Panc1 (cell line): Measurements from ENCODE around the gene CRYGN. TPM values are rescaled to one million over a fixed set of nuclear protein-coding genes. Genes with fewer than 3 reads are reported as not detected.

ENCODE experiments used
- ATAC-seq: fragments of 200-7000 bp; cut with Tn5 transposase; 2 replicates; pipeline ENCODE4 v1.9.1; 2020; ENCODE audit warnings: mild to moderate bottlenecking, moderate library complexity
- BruUV-seq: library from RNA; stranded (reverse); fragments of 400-500 nt; replicated peaks from 2 replicates; lab custom pipeline; 2021; lab: Mats Ljungman, UMichigan
- CTCF ChIA-PET: fragments of 300-600 bp; sonication (Branson Sonifier 250); formaldehyde crosslinking; loops from one replicate; lab custom pipeline; 2022; ENCODE audit warnings: antibody characterized with exemption; lab: Charles Lee
- POLR2A ChIA-PET: fragments of 300-600 bp; sonication (Branson Sonifier 250); formaldehyde crosslinking; loops from one replicate; lab custom pipeline; 2022; ENCODE audit warnings: antibody characterized with exemption; lab: Charles Lee
- DNase-seq: peaks from one replicate; pipeline ENCODE4 v3.0.0-alpha.2; 2010; ENCODE audit warnings: low read depth, low spot score
- H3K27ac ChIP-seq: 2 replicates; pipeline ENCODE4 v1.5.1; 2011; ENCODE audit warnings: mild to moderate bottlenecking, low read length, inconsistent platforms
- H3K27me3 ChIP-seq: fragments of 200-500 bp; sonication (Bioruptor generic); 2 replicates; pipeline ENCODE4 v1.6.0; 2014; ENCODE audit warnings: low read length, inconsistent platforms; ENCODE audit not compliant: control insufficient read depth, insufficient read depth
- H3K36me3 ChIP-seq: fragments of 200-500 bp; sonication (Bioruptor generic); 2 replicates; pipeline ENCODE4 v1.5.1; 2014; ENCODE audit warnings: inconsistent platforms, mild to moderate bottlenecking, low read length, moderate library complexity; ENCODE audit not compliant: control insufficient read depth, insufficient read depth
- H3K4me1 ChIP-seq: 2 replicates; pipeline ENCODE4 v1.5.1; 2011; ENCODE audit warnings: inconsistent platforms, mild to moderate bottlenecking, low read length, moderate library complexity; ENCODE audit not compliant: control insufficient read depth, insufficient read depth
- H3K4me3 ChIP-seq, 2 experiments: 2 replicates each; pipeline ENCODE4 v1.5.1; 2011 to 2012; ENCODE audit warnings: low read depth in 2 of 2, low read length in 2 of 2, mild to moderate bottlenecking in 2 of 2, inconsistent platforms in 1 of 2, moderate library complexity in 1 of 2
- H3K9me3 ChIP-seq: fragments of 200-500 bp; sonication (Bioruptor generic); 2 replicates; pipeline ENCODE4 v1.5.1; 2014; ENCODE audit warnings: low read depth, mild to moderate bottlenecking, inconsistent platforms, low read length, moderate library complexity; ENCODE audit not compliant: control insufficient read depth, insufficient read depth
- CTCF ChIP-seq: fragments of 450-650 bp; IDR thresholded peaks from 2 replicates; pipeline ENCODE4 v1.5.1; 2017; ENCODE audit warnings: mild to moderate bottlenecking
- POLR2AphosphoS5 ChIP-seq: IDR thresholded peaks from 2 replicates; pipeline ENCODE4 v1.6.1; 2012; ENCODE audit warnings: mild to moderate bottlenecking, low read depth, low read length, moderate library complexity
- REST ChIP-seq, 2 experiments: IDR thresholded peaks; 2 replicates each; pipeline ENCODE4 v1.6.1; 2011 to 2012; ENCODE audit warnings: low read depth in 2 of 2, control low read depth in 1 of 2, low read length in 1 of 2, mild to moderate bottlenecking in 1 of 2, moderate library complexity in 1 of 2; ENCODE audit not compliant: insufficient read depth in 1 of 2
- SIN3A ChIP-seq: IDR thresholded peaks from 2 replicates; pipeline ENCODE4 v1.6.1; 2012; ENCODE audit warnings: low read depth, mild to moderate bottlenecking, low read length, moderate library complexity, borderline replicate concordance; ENCODE audit not compliant: insufficient read depth
- TCF7L2 ChIP-seq: IDR thresholded peaks from 2 replicates; pipeline ENCODE4 v1.6.1; 2011; ENCODE audit warnings: mild to moderate bottlenecking, low read depth, low read length, inconsistent platforms
- in situ Hi-C: cut with HindIII; loops from 2 replicates; pipeline ENCODE4 v1.10.0; 2016; ENCODE audit warnings: low sequenced_read_pairs, low pct_unique_long_range_greater_than_20kb
- intact Hi-C: fragments of 100-400 bp; cut with micrococcal nuclease; formaldehyde crosslinking; loops from one replicate; pipeline ENCODE4 v1.10.0; 2022; ENCODE audit not compliant: unreplicated experiment
- total RNA-seq: library from RNA; stranded (reverse); gene quantifications from one replicate; pipeline ENCODE4 v1.2.1, GENCODE V29; 2021; ENCODE audit not compliant: unreplicated experiment

CRYGN gene
- total RNA-seq, 1 experiment from 2014 or later: 0.74 TPM

GRCh38 chr7:151438864-151439601 lies 908 bp downstream of the CRYGN start:
- H3K36me3 ChIP-seq: no peaks in the 10 kb centered on the region
- no peaks in the 10 kb centered on the region for H3K9me3 ChIP-seq
- no peak overlapping the region; the same call in 1 of the 2 replicates for H3K27ac ChIP-seq
- peaks cover 9% of the 10 kb centered on the region for H3K4me1 ChIP-seq
- no peak for DNase-seq
- BruUV-seq: no TSS peak
- ChIA-PET CTCF (no interaction called here), POLR2A (interaction anchor here (0.6 kb wide), 1 partner anchor 66 kb away, joined by 3 read pairs; no protein-coding TSS in a partner anchor)
- in situ Hi-C loops (no loop called here), intact Hi-C loops (no loop called here)
- ATAC-seq: no peak
- H3K27me3 ChIP-seq: no peaks in the 10 kb centered on the region
- TF ChIP-seq SIN3A (no peak), TCF7L2 (no peak), CTCF (no peak), REST (IDR thresholded peaks at IDR 0.05; ENCODE audit: insufficient read depth in 1 of 2, low read depth in 2 of 2, low read length in 1 of 2) (no peak), POLR2AphosphoS5 (no peak)
- no peak overlapping the region; a peak in 1 of 4 replicates for H3K4me3 ChIP-seq

- ATAC-seq (no peak), DNase-seq (no peak)
- BruUV-seq: no TSS peak
- ChIA-PET CTCF (interaction anchor here (0.9 kb wide), 1 partner anchor 10 kb away, joined by 3 read pairs; no protein-coding TSS in a partner anchor), POLR2A (no interaction called here)
- Histone ChIP-seq H3K27me3 (no peaks in the 10 kb centered on the region), H3K4me3 (no peak overlapping the region), H3K4me1 (peaks cover 9% of the 10 kb centered on the region), H3K36me3 (no peaks in the 10 kb centered on the region), H3K27ac (no peak overlapping the region), H3K9me3 (no peaks in the 10 kb centered on the region)
- in situ Hi-C loops (no loop called here), intact Hi-C loops (no loop called here)
- TF ChIP-seq SIN3A (no peak), TCF7L2 (no peak), CTCF (no peak), POLR2AphosphoS5 (no peak), REST (IDR thresholded peaks at IDR 0.05; ENCODE audit: insufficient read depth in 1 of 2, low read depth in 2 of 2, low read length in 1 of 2) (no peak)
Observed at GRCh38 chr7:151437866-151438516, 1.9 kb downstream of the CRYGN start.
